Kidney (tissue), 14 donors: Measurements from ENCODE around the gene MBOAT2. TPM values are rescaled to one million over a fixed set of nuclear protein-coding genes. Genes with fewer than 3 reads are reported as not detected.
A peak's percentile ranks its signal among the peaks of the same experiment; 100 is the strongest.

Experiments used
- DNase-seq, 5 donors: peaks; one replicate each; pipeline ENCODE4 v3.0.0-alpha.2; 2013 to 2020
- FAIRE-seq: peaks from 2 replicates; lab custom pipeline; 2012; peaks lifted over from hg19 to GRCh38; lab: Jason Lieb, UNC
- H3K27ac ChIP-seq, 2 donors: one replicate each; pipeline ENCODE4 v1.7.0; 2013; ENCODE audit warnings: low read depth in 2 of 2, low read length in 2 of 2, inconsistent platforms in 1 of 2
- H3K27me3 ChIP-seq: one replicate; pipeline ENCODE4 v1.7.1; 2013; ENCODE audit warnings: low read length, inconsistent platforms; ENCODE audit not compliant: control insufficient read depth, insufficient read depth
- H3K36me3 ChIP-seq, 3 donors: one replicate each; pipeline versions ENCODE4 v1.7.0 to v1.7.1; 2013; ENCODE audit warnings: low read length in 3 of 3, control low read depth in 1 of 3, inconsistent platforms in 1 of 3; ENCODE audit not compliant: insufficient read depth in 3 of 3, control insufficient read depth in 2 of 3
- H3K4me1 ChIP-seq, 3 donors: one replicate each; pipeline versions ENCODE4 v1.7.0 to v1.7.1; 2013; ENCODE audit warnings: low read length in 3 of 3, inconsistent platforms in 1 of 3, low read depth in 1 of 3; ENCODE audit not compliant: control insufficient read depth in 2 of 3, insufficient read depth in 2 of 3
- H3K4me3 ChIP-seq, 3 donors: one replicate each; pipeline versions ENCODE4 v1.7.0 to v1.8.1; 2013; ENCODE audit warnings: low read length in 3 of 3, control low read depth in 1 of 3, inconsistent platforms in 1 of 3
- H3K9ac ChIP-seq, 3 donors: one replicate each; pipeline versions ENCODE4 v1.7.0 to v1.7.1; 2013; ENCODE audit warnings: low read length in 3 of 3, control low read depth in 1 of 3, inconsistent platforms in 1 of 3
- H3K9me3 ChIP-seq, 3 donors: one replicate each; pipeline versions ENCODE4 v1.7.0 to v1.7.1; 2013; ENCODE audit warnings: low read length in 3 of 3, control low read depth in 1 of 3, inconsistent platforms in 1 of 3; ENCODE audit not compliant: control insufficient read depth in 2 of 3, insufficient read depth in 1 of 3
- intact Hi-C: fragments of 100-400 bp; cut with DNase I; formaldehyde crosslinking; loops from one replicate; pipeline ENCODE4 v1.11.1; 2022
- polyA plus RNA-seq: library from polyadenylated mRNA; stranded (reverse); fragments of 350-450 nt; fragmentation: Illumina TruSeq; extraction: RNeasy Lipid Tissue Mini Kit (QIAGEN cat#74804); gene quantifications from one replicate; pipeline ENCODE4 v1.2.3, GENCODE V29; 2014; ENCODE audit warnings: low read depth, low replicate concordance; ENCODE audit not compliant: insufficient read depth
- total RNA-seq: library from RNA; stranded (reverse); fragmentation: NEBNext Ultra II Directional; extraction: Animal tissue kit (Norgen Biotek cat#: 25700); gene quantifications from one replicate; pipeline ENCODE4 v1.2.1, GENCODE V29; 2021
- TF ChIP-seq, protein P1 (sequence below): IDR thresholded peaks from 3 replicates; pipeline ENCODE4 v1.5.1; 2012; ENCODE audit warnings: mild to moderate bottlenecking, moderate library complexity, borderline replicate concordance; ENCODE audit not compliant: insufficient read depth; ENCODE audit errors: extremely low read depth
- donor health status: control.
- donor health status: control.
- donor health status: control.
- donor health status: control.
- donor health status: control.
- donor health status: DM: yes; HTN: yes; CAD: no.
- donor health status: Normal renal cell carcinoma (clear cell type).

Gene MBOAT2
- total and polyA plus RNA-seq, 2 donors from 2014 or later = 15.9 to 28.6 TPM

DNA sequence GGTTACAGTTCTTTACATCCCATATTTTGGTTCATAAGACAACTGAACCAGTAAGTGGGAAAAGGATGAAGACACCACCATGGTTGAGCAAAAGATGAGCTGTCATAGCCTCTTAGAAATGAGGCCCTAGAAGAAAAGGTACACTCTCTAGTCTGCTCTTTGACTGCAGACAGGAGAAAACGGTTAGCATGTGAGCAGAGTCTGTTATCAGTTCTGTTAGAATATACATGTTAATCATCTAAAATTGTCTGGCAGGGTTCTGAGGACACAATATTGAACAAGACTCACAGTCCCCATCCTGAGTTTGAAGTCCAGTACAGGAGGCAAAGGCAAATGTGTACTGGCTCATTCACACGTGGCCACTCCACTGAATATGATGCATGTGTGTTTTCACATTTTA, 78.1 kb downstream of the MBOAT2 start:
- FAIRE-seq (no peak), DNase-seq (no peak)
- TF ChIP-seq, protein P1, sequence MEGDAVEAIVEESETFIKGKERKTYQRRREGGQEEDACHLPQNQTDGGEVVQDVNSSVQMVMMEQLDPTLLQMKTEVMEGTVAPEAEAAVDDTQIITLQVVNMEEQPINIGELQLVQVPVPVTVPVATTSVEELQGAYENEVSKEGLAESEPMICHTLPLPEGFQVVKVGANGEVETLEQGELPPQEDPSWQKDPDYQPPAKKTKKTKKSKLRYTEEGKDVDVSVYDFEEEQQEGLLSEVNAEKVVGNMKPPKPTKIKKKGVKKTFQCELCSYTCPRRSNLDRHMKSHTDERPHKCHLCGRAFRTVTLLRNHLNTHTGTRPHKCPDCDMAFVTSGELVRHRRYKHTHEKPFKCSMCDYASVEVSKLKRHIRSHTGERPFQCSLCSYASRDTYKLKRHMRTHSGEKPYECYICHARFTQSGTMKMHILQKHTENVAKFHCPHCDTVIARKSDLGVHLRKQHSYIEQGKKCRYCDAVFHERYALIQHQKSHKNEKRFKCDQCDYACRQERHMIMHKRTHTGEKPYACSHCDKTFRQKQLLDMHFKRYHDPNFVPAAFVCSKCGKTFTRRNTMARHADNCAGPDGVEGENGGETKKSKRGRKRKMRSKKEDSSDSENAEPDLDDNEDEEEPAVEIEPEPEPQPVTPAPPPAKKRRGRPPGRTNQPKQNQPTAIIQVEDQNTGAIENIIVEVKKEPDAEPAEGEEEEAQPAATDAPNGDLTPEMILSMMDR = no peak
- Histone ChIP-seq H3K27ac (no peak overlapping the region), H3K9me3 (no peaks in the 10 kb centered on the region), H3K36me3 (no peaks in the 10 kb centered on the region), H3K9ac (no peak overlapping the region), H3K27me3 (no peaks in the 10 kb centered on the region), H3K4me3 (no peak overlapping the region), H3K4me1 (peaks cover 0 to 12% (median 2%) of the 10 kb centered on the region in 3 donors)
- intact Hi-C loops = no loop called here

DNA sequence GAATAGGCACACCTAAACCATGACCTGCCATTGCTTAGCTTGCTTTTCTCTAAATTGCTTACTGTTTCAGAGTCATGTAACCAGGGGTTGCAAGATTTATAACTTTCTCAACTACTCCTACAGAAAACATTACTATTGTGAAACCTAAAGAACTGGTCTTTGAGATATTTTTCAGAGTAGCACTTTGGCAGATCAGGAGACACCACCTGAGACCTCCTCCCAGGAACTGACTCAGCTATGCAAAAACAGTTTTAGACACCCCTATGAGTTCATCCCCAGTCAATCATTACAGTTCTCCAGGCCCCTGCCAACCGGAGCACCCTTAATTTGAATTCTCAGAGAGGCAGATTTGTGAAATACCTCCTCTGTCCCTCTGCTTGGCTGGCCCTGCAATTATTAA, 80.3 kb downstream of the MBOAT2 start:
- TF ChIP-seq, protein P1 = no peak
- H3K27ac ChIP-seq = peak overlapping the region in 1 of 2 donors; percentile 69
- H3K4me3 ChIP-seq = no peak overlapping the region
- intact Hi-C loops = no loop called here
- FAIRE-seq (no peak), DNase-seq (no peak)
- H3K9me3 ChIP-seq = no peaks in the 10 kb centered on the region
- H3K36me3 ChIP-seq = no peaks in the 10 kb centered on the region
- H3K9ac ChIP-seq = no peak overlapping the region
- peaks cover 0 to 12% (median 2%) of the 10 kb centered on the region in 3 donors for H3K4me1 ChIP-seq
- H3K27me3 ChIP-seq = no peaks in the 10 kb centered on the region

DNA sequence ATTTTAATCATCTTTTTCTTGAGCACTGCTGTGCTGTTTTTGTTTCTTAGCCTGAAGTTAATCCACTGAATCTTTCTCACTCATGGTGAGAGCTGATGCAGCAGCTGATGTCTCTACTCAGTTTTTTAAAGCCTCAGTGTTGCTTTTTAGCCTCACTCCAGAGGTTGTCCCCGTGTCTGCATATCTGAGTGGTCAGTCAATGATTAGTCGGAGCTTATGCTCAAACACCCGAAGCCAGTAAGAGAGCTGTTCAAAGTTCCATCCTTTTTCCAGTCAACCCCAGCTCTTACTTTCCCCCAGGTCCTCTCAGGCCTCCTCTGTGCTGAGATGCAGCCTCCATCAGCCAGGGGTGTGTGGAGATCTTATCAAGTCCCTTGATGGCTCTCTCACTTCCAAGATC, 81.1 kb downstream of the MBOAT2 start:
- Histone ChIP-seq H3K4me1 (peaks cover 0 to 12% (median 2%) of the 10 kb centered on the region in 3 donors), H3K27me3 (no peaks in the 10 kb centered on the region), H3K9ac (no peak overlapping the region), H3K36me3 (no peaks in the 10 kb centered on the region), H3K4me3 (no peak overlapping the region), H3K27ac (peak overlapping the region in 1 of 2 donors; percentile 69), H3K9me3 (no peaks in the 10 kb centered on the region)
- FAIRE-seq (no peak), DNase-seq (peak in 2 of 5 donors; percentile 40 to 62)
- intact Hi-C loops = no loop called here
- TF ChIP-seq, protein P1 = no peak

DNA sequence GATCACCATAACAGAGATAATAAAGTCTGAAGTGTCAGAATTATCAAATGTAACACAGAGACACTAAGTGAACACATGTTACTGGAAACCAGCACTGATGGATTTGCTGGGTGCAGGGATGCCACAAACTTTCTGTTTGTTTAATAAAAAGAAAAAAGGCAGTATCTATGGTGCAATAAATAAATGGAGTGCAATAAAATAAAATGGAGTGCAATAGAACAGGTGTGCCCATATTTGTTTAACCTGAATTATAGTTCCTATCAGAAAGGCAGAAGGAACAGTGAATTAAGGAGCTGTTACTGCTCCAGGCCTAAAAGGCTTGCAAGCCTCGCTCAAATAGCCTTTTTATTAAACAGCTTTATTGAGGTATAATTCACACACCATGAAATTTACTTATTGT, 85.1 kb downstream of the MBOAT2 start:
- H3K4me1 ChIP-seq = peaks cover 0 to 9% (median 2%) of the 10 kb centered on the region in 3 donors
- no peaks in the 10 kb centered on the region for H3K36me3 ChIP-seq
- intact Hi-C loops = no loop called here
- FAIRE-seq (no peak), DNase-seq (no peak)
- H3K9ac ChIP-seq = no peak overlapping the region
- H3K4me3 ChIP-seq = no peak overlapping the region
- no peaks in the 10 kb centered on the region for H3K9me3 ChIP-seq
- no peak overlapping the region for H3K27ac ChIP-seq
- TF ChIP-seq, protein P1 = no peak
- H3K27me3 ChIP-seq = no peaks in the 10 kb centered on the region
